ENCODE measurements around the gene SLC45A2.
A peak's percentile ranks its signal among the peaks of the same experiment; 100 is the strongest.

Gene SLC45A2

GRCh38 chr5:34007201-34007620, 22.7 kb upstream of the SLC45A2 start:
- DNase-seq, result no peak

GRCh38 chr5:34005681-34006080, 21.2 kb upstream of the SLC45A2 start:
- DNase-seq, result no peak

GRCh38 chr5:34005211-34005610, 20.7 kb upstream of the SLC45A2 start:
- DNase-seq, result no peak

GRCh38 chr5:34003941-34004340, 19.4 kb upstream of the SLC45A2 start:
- DNase-seq, result no peak

GRCh38 chr5:34002629-34003328, 18.3 kb upstream of the SLC45A2 start:
- DNase-seq, result no peak

GRCh38 chr5:34001241-34001841, 16.8 kb upstream of the SLC45A2 start:
- peak; percentile 59 for DNase-seq

- no peak for DNase-seq
Observed at GRCh38 chr5:33999978-34000377, 15.5 kb upstream of the SLC45A2 start.

GRCh38 chr5:33997331-33997983, 13.0 kb upstream of the SLC45A2 start:
- peak; percentile 80 for DNase-seq

- DNase-seq, result no peak
Observed at GRCh38 chr5:33995865-33996264, 11.4 kb upstream of the SLC45A2 start.

- no peak for DNase-seq
Observed at GRCh38 chr5:33994845-33995244, 10.4 kb upstream of the SLC45A2 start.

- DNase-seq, result no peak
Observed at GRCh38 chr5:33992864-33993263, 8.4 kb upstream of the SLC45A2 start.

GRCh38 chr5:33985447-33985846, 954 bp upstream of the SLC45A2 start:
- DNase-seq, result peak; percentile 9

GRCh38 chr5:33984178-33984577, 315 bp downstream of the SLC45A2 start:
- no peak for DNase-seq

GRCh38 chr5:33981408-33982162, 2.9 kb downstream of the SLC45A2 start:
- no peak for DNase-seq

- DNase-seq, result no peak
Observed at GRCh38 chr5:33980030-33980429, 4.5 kb downstream of the SLC45A2 start.

- DNase-seq, result no peak
Observed at GRCh38 chr5:33978306-33978705, 6.2 kb downstream of the SLC45A2 start.

- no peak for DNase-seq
Observed at GRCh38 chr5:33976307-33976706, 8.2 kb downstream of the SLC45A2 start.

GRCh38 chr5:33975852-33976251, 8.6 kb downstream of the SLC45A2 start:
- DNase-seq, result peak; percentile 34

GRCh38 chr5:33973271-33973670, 11.2 kb downstream of the SLC45A2 start:
- DNase-seq, result no peak

- DNase-seq, result peak; percentile 58
Observed at GRCh38 chr5:33969572-33970452, 14.7 kb downstream of the SLC45A2 start.

GRCh38 chr5:33968211-33969005, 16.1 kb downstream of the SLC45A2 start:
- peak; percentile 59 for DNase-seq

GRCh38 chr5:33966805-33967204, 17.7 kb downstream of the SLC45A2 start:
- DNase-seq, result no peak

Data from eye (tissue), 1 donor.